ENCODE measurements around the gene ZNF784. TPM values are rescaled to one million over a fixed set of nuclear protein-coding genes. Genes with fewer than 3 reads are reported as not detected.

Gene ZNF784
- total and polyA plus RNA-seq, 2 of the 8 experiments (the other 6 are each of a cell fraction or from before 2014, with no cell fraction given): 6.5 to 8.0 TPM

GRCh38 chr19:55645512-55645881 lies 21.1 kb upstream of the ZNF784 start (continued):
- TF ChIP-seq RXRA (IDR thresholded peaks at IDR 0.05; ENCODE audit: insufficient read depth, low read depth, low read length) (no peak), SIRT6 (IDR thresholded peaks at IDR 0.05; ENCODE audit: low read length) (no peak), TBP (IDR thresholded peaks at IDR 0.05; ENCODE audit: low read depth, low read length) (no peak), HDAC2 (IDR thresholded peaks at IDR 0.05; ENCODE audit: borderline replicate concordance in 1 of 2, low read depth in 2 of 2, low read length in 2 of 2) (no peak), SP4 (IDR thresholded peaks at IDR 0.05; ENCODE audit: low read length) (no peak), NANOG (IDR thresholded peaks at IDR 0.05; ENCODE audit: insufficient read depth, low read depth, low read length, poor library complexity, severe bottlenecking) (no peak)
